ENCODE measurements around the gene RNF145. TPM values are rescaled to one million over a fixed set of nuclear protein-coding genes. Genes with fewer than 3 reads are reported as not detected.

Gene RNF145
- total and polyA plus RNA-seq, 12 donors: 9.4 to 37.4 (median 22.2) TPM

- DNase-seq (no peak), ATAC-seq (no peak)
- no peak overlapping the region for H3K4me3 ChIP-seq
- intact Hi-C loops (cut with DNase I): loop anchor here in 3 of 10 donors (5.0 to 10.0 kb wide), 2 partner anchors 1035 to 1098 kb away; no protein-coding TSS in a partner anchor
- peaks cover 0 to 4% (median 0%) of the 10 kb centered on the region in 11 donors for H3K9me3 ChIP-seq
- H3K4me1 ChIP-seq: no peaks in the 10 kb centered on the region
- 94 to 96% methylated on average over 2 of the region's 2 CpGs for WGBS, 2 donors
- H3K27me3 ChIP-seq: peaks cover 0 to 24% (median 8%) of the 10 kb centered on the region in 7 donors
- no peaks in the 10 kb centered on the region for H3K36me3 ChIP-seq
- no peak overlapping the region for H3K27ac ChIP-seq
- no peak for TF ChIP-seq CTCF (IDR thresholded peaks at IDR 0.05)
These were observed 96.9 kb downstream of the RNF145 start for GRCh38 chr5:159112436-159112835.

Other genes with a start within 250 kb of the RNF145 start
- 10 to 100 TPM in 6 of 10 donors, 1 to 10 TPM in 4; 8.5 to 16.1 (median 11.0) TPM for gene EBF1, start 109.6 kb downstream of the RNF145 start, total RNA-seq
- gene EBF1, start 109.6 kb downstream of the RNF145 start, polyA plus RNA-seq: 10 to 100 TPM in 1 of 2 donors, 1 to 10 TPM in 1; 3.2 to 10.1 TPM
- gene UBLCP1, start 53.7 kb upstream of the RNF145 start, total RNA-seq: 10 to 100 TPM; 11.6 to 17.0 (median 13.9) TPM
- gene UBLCP1, start 53.7 kb upstream of the RNF145 start, polyA plus RNA-seq: 10 to 100 TPM; 12.4 to 20.9 TPM
- not detected for gene IL12B, start 120.9 kb upstream of the RNF145 start, total RNA-seq
- not detected for gene IL12B, start 120.9 kb upstream of the RNF145 start, polyA plus RNA-seq

Measured in heart right ventricle (tissue), 16 donors.